ENCODE data around the gene UBE3A.

UBE3A gene

DNA sequence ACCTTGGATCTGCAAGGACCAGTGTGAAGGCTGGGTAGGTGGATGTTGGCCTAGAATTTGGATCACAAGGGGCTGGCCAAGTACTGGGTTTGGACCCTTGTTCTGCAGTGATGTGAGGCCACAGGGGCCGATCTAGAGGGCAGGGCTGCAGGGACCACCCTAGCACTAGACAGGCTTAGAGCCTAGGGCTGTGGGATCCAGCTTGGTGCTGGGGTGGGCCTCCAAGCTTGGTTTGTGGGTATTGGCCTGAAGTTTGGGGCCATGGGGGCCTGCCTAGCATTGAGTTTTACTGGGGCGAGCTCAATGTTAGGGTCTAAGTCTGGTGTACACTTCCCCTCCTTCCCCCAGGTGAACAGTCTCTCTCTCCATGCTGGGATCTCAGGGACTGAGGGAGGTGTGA is 36.5 kb downstream of the UBE3A start:
- no peak for DNase-seq

DNA sequence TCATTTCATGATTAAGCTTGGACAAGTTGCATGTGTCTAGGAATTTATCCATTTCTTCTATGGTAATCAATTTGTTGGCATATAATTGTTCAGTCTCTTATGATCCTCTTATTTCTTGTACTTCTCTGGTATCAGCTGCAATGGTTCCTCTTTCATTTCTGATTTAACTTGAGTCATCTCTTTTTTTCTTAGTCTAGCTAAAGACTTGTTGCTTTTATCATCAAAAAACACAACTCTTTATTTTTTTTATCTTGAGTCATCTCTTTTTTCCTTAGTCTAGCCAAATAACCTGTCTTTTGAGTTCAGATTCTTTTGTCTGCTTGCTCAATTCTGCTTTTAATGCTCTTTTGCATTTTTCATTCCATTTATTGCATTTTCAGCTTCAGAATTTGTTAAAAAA is 37.3 kb downstream of the UBE3A start:
- no peak for DNase-seq

DNA sequence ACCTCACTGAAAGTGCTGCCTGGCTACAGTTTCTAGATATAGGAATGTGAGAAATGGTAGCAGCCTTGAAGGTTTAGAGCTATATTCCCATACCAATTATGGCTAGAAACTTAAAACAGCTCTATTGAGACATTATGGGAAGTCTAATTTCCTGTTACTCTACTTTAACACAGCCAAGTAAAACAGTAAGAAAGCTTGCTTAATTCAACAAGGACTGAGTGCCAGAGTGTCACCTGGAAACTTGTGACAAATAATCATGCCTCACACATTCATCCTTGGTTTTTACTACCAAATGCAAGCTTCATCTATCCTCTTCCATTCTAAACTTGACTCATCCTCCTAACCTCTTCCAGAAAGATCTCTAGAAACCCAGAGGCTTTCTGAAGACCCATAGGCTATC is 41.7 kb downstream of the UBE3A start:
- no peak for DNase-seq

DNA sequence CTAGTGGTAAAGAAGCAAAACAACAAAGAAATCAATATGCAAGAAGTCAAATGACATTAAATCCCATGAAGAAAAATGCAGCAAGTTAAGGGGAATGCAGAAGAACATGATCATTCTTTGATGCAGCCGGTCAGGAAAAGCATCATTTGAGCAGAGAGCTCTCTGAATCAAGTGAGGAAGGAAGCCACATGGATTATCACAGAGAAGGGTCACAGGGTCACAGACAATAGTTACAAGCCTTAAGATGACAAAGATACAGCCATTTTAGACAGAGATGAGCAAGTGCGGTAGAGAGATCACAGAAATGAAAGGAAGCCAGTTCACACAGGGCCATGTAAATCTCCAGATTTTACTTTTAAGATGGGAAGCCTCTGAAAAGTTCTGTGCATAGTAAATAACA is 43.9 kb downstream of the UBE3A start:
- DNase-seq, result no peak

DNA sequence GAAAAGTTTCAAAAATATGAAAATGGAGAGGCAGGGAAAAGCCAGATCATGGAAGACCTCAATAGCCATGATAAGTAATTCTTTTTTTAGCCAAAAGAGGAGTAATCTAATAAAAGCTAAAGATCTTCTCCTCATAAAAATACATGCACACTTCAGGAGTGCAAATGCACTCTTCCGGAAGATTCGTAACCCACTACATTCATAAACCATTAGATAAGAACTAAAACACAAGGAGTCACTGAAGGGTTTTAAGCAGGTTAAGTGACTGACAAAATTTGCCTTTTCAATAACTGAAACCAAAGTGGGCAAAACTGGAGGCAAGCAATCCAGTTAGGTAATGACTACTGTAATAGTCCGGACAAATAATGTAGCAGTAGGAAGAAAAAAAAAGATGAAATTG is 46.0 kb downstream of the UBE3A start:
- no peak for DNase-seq

DNA sequence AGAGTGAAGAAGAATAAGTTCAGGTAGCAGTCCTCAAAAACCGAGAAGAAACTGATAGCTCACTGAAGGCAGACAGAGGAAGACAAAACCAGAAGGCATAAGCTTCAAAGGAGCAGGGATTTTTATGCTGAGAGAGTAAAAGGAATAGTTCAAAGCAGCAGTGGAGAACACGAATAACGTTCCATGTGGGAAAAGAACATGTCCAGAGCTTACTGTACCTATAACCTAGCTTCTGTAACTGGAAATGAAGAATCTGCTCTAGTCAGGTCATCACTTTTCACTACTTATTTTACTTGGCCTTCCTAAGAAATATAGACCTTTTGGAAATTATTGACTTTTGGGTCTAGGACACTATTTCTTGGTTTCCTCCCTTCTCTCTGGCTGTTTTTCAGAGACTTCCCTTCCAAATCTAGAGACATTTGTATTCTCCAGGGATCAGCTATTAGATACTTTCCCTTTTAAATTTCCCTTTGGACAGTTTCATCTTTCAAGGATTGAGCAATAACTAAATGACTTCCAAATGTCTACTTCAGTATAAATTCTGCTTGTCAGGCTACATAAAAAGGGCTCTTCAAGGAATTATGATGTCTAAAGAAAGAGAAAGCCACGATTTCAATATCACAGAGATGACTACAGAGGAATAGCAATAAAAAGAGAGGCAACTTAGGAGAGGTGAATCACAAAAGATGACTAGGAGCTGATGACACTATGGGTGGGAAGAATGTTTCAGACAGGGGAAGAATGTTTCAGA is 46.7 kb downstream of the UBE3A start:
- no peak for DNase-seq

DNA sequence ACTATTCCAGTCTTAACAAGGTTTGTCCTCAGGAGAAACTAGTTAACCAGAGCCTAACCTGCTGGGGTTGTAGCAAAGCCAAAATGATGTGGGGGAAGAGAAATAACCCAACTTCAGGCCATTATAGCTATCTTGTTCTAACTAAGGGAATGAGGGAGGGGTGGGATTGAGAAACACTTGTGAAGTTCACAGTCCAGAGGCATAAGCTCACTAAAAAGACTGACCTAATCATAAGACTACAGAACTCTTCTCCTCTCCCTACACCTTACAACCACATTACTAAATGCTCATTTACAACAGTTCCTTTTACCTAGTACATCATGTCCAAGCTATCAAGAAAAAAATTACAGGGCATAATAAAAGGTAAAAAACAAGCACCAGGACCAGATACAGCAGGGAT is 52.8 kb downstream of the UBE3A start:
- no peak for DNase-seq

DNA sequence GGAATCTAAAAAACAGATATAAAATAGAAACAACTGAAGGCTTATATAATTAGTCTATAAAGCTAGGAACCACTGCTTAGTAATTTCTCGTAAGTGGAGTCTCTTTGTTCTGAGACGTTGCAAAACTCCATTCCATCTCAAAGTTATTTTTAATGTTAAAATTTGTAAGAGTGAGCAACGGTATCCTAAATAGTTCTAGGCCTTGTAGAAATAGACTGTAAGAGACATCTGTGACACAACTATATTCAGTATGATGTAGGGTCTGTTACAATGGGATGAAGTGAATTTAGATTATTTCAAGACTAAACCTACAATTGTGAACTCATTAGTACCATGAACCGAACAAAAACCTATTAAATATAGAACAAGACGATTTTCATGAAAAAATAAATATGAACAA is 57.2 kb downstream of the UBE3A start:
- DNase-seq, result no peak

DNA sequence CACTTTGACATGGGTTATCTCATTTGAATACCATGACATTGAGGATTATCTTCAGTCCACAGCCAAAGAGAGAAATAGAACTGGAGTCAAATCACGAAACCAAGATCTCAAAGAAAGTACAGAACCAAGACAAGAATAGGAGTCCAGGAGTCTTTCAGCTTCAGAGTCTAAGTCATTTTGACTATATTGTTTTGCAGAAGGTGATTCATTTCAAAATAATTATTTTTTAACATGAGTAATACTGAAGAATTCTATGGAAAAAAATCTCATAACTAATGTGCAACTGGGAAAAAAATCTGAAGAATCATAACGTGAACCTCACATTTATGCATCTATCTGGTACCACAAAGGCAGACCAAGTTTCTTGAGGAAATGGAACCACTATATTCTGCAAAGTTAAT is 60.3 kb downstream of the UBE3A start:
- no peak for DNase-seq

DNA sequence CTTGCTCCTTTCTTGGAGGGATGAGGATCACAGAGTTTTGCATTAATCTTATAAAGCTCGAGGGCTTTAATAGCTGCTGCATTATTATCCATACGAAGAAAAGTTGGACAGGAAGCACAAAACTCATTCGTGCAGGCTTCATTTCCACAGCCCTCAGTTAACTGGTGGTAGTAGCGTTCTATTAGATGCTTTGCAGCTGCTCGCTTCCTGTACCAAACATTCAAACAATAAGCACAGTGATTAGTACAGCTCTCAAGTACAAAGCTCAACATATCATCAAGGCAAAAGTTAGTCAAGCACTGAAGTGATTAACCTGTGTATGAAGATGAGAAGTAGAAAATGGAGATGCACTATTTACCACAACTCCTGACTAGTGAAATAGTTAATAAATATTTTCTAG is 63.3 kb downstream of the UBE3A start:
- DNase-seq, result no peak

DNA sequence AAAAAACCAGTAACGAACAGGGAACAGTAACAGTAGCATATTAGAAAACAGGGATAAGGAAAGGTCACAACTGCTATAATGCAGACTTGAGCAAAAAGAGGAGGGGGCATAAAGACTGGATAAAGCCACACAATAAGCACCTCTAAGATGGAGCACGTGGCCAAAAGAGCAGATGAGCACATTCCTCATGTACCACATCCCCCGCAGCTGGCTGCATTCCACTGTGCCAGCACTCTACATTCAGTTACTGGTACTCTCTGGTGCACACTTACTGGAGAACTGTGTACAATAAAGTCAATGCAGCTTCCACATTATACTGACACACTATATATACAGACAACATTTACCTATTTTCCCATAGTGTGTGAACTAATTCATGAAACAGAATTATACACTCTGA is 64.7 kb downstream of the UBE3A start:
- no peak for DNase-seq

DNA sequence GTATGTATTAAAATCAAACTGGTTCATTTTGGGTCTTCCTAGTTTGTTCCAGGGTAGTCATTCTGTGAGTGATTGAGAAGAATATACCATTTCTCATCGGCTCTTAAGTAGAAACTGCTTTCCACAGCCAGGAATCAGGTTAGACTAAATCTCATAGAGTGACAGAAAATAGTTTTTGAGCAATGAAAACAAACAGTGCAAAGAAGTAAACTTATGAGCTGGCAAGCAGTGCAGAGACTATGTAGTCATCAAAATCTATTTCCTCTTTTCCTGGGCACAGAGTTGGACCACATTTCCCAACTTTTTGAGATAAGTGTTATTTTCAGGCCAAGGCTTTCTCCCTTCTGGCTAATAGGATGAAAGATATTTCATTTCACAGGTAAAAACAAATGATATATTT is 66.5 kb downstream of the UBE3A start:
- no peak for DNase-seq

DNA sequence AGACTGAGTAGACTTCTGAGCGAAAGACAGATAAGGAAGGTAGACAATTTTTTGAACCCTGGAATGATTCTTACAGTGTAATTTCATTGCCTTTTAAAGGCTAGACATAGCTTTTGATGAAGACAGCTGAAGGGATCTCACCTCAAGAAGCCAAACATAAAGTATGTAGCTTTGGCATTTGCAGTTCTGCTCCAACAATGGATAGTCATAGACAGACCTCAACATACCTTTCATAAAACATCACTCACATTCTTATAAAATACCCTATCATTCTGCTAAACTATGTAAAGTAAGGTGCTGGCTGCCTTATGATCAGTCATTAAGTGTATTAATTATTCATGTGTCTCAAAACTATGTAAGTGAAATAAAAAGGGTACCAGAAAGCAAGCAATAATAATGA is 70.0 kb downstream of the UBE3A start:
- no peak for DNase-seq

DNA sequence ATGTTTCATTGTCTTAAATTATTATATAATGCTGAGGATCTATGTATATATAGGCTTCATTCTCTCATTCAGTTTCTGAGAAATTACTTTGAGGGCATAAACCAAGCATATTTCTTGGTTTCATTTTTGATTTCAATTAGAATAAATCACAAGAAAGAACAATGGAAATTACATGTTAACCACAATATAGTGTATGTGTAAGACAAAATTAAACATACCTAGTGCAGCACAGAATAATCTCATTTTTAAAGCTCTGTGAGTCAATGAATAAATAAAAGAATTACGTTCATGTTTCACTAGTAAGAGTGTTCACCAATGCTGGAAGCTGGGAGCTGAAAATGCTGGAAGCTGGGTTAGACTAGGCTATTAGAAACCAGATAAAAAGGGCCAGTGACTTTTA is 72.8 kb downstream of the UBE3A start:
- DNase-seq, result no peak

DNA sequence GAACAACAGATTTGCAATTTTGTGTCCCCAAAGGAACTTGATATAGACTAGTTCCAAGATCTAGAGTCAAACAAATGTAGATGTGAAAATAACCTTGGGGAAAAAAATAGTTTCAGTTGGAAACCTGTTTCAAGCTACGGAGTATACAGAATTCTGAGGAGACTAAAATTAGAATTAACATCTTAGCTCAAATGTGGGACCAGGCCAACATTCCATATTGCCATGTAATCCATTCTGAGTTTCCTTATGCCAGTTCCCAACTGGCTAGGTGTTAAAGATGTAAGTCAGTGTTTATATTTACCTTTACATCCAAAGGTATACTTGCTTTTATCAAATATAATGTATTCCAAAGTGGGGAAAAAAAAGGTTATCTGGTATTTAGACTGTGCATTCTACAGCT is 76.3 kb downstream of the UBE3A start:
- DNase-seq, result no peak

DNA sequence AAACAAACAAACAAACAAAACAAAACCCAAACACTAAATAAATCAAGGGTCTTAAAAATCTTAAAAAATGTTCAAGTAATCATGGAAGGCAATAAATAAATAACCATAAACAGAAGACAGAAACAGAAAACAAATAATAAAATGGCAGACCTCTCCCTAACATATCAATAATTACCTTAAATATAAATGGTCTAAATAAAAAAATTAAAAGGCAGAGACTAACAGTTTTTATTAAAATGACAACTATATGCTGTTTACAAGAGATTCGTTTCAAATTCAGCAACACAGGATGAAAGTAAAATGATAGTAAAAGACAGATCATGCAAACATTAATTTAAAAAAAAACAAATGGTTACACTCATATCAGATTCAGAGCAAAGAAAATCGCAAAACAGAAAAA is 91.1 kb downstream of the UBE3A start:
- no peak for DNase-seq

DNA sequence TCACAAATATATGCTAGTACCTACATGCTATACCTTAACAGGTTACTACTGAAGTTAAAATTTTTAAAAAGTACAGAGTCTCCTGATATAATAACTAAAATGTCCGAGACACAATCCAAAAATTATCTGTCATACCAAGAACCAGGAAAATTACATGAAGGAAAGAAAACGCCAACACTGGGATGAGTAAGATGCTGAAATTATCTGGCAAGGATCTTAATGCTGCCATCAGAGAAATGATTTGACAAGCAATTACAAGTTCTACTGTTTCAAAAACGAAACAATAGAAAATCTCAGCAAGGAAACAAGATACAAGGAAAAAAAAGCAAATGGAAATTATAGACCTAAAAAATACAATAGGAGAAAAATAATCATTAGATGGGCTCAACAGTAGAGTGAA is 92.5 kb downstream of the UBE3A start:
- no peak for DNase-seq

DNA sequence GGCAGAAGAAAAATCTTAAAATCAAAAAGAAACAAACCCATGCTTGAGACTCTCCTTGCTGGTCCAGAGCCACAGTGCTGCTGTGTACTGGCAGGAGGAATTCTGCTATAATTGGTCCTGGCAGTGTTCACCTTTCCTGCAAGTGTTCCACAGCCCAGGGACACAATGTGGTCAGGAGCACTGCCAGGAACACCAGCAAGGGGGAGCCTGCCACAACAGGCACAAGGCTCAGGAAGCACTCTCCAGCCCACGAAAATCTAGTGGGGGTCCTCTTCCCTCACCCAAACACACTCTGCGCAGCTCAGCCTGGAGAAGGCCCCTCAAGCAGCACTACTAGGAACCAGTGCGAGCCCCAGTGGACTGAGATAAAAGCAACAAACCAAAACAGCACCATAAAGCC is 92.9 kb downstream of the UBE3A start:
- DNase-seq, result no peak

DNA sequence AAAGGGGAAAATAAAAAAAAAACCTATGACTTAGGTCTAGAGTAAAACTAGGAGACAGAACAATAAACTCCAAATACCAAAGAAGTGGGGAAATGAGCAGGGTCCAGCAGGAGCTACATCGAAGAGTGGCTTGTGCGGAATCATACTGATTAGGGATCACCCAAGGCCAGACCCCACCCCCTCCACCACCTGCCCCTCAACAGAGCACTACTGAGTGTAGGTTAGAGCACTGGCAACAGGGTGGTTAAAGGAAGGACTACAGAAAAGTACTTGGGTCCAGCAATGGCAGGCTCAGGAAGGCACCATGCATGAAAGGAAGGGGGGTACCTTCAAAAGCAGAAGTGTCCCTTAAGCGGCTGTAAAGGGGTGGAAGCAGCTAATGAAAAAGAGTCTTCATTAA is 96.2 kb downstream of the UBE3A start:
- DNase-seq, result no peak

DNA sequence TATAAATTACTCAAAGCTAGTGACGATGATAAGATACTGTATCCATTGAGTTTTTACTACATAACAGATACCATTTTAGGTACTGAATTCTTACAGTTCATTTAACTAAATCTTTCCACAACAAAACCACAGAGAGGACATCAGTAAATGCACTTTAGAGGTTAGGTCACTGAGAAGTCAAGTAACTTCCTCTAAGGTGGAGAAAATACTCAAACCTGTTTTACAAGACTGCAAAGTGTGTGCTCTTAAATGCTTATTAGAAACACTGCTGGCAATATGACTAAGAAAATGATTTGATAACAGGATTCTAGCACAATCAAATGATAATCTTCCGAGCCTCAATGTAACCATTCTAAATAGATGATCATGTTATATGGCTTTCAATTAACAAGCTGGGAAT is 99.4 kb downstream of the UBE3A start:
- no peak for DNase-seq

DNA sequence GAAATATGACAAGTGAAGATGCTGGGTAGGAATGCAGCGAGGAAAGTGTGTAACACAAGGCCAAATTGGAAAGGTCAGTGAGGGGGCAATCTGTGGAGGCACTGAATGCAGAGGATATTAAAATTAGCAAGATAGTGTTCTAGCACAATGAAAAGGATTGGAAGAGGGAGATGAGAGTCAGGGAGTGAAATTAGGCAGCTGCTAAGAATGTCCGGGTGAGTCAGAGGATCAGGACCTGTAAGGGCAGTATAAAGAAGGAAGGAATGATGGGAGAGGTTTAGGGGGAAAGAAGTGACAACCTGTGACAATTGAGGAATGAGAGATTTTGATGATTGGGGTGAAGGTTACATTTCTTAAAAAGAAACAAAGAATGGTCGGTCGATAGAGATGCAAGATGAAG is 103.5 kb downstream of the UBE3A start:
- no peak for DNase-seq

DNA sequence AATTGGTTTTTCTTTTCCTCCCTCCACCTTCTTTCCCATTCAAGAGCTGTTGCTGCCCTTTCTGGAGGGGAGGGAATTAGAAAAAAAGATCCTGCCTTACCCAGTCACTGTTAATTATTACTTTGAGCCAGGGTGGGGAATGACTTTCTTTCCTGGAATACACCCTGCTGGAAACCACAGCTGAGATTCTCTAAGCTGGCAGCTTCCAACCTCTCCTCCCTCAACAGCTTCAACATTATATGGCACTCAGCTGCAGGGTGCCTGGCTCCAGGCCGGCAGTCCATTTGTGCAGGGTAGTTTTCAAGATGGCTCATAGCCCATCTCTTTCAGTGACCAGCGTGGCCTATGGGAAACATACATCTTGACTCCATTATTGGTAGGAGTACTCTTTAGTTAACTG is 105.8 kb downstream of the UBE3A start:
- no peak for DNase-seq

DNA sequence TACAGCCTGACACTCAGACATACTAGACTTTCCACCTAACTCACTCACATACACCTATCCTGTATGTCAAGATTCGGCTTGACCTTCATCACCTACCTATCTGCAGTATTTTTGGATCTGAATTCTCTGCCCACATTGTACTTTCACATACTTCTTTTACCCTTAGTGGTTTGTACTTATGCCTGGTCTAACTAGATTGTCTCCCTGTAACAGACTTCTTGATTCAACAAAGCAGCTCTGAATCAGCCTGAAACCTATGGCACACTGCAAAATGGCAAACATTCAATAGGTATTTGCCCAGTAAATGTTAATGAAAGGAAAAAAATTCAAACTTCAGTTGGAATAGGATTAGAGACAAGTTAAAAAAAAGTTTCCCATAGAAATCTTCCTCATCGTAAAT is 106.5 kb downstream of the UBE3A start:
- no peak for DNase-seq

DNA sequence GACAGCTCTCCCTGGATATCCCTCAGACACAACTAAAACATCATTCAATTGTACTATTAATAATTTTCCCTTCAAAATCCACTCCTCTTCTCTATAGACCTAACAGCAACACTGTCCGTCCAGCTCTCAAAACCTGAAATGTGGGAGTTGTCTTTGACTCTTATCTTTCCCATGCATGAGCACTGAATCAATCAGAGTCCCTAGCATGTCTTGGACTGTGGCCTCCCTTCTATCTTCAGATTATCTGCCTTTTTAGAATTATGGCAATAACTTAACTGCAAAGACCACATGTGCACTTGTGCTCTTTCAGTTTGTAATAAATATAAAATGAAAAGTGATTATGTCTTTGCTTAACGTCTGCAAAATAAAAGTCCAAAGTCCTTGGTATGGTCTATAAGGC is 107.0 kb downstream of the UBE3A start:
- no peak for DNase-seq

DNA sequence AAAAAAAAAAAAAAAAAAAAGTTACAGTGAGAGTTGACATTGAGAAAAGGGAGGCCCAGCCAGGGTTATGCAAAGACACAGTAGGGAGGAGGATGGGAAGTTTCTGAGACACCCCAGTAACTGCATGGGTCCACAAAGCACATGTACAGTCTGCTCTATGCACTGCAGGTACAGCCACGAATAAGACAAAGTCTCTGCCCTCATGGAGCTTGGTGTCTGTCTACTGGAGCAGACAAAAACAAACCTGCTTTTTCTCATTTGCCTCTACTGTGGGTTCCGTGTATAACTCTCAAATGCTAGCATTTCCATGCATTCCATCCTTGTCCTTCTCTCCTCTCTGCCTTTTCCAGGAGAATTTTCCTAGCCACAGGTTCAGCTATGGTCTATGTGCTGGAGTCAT is 107.4 kb downstream of the UBE3A start:
- no peak for DNase-seq

DNA sequence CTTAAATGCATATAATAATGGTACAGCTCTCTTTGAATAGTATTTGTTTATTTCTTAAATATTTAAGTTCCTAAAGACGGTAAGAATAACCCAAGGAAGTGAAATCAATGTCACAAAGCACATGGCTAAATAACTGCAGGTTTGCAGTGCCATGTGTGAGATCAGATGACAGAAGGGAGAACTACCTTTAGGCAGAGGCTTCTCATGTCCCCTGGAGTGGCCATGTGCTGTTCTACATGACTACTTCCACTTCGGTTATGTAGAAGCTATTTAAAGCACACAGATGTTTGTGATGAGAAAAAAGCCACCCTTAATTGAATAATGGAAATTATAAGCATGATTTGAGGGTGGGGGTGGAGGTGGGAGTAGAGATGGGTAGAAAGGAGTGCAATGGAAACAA is 109.1 kb downstream of the UBE3A start:
- DNase-seq, result no peak
